Measurements from ENCODE around the gene EXOC4.

- TF ChIP-seq, protein P1, sequence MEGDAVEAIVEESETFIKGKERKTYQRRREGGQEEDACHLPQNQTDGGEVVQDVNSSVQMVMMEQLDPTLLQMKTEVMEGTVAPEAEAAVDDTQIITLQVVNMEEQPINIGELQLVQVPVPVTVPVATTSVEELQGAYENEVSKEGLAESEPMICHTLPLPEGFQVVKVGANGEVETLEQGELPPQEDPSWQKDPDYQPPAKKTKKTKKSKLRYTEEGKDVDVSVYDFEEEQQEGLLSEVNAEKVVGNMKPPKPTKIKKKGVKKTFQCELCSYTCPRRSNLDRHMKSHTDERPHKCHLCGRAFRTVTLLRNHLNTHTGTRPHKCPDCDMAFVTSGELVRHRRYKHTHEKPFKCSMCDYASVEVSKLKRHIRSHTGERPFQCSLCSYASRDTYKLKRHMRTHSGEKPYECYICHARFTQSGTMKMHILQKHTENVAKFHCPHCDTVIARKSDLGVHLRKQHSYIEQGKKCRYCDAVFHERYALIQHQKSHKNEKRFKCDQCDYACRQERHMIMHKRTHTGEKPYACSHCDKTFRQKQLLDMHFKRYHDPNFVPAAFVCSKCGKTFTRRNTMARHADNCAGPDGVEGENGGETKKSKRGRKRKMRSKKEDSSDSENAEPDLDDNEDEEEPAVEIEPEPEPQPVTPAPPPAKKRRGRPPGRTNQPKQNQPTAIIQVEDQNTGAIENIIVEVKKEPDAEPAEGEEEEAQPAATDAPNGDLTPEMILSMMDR (IDR thresholded peaks at IDR 0.05): no peak
- TF ChIP-seq POLR2A (IDR thresholded peaks at IDR 0.05) (no peak), POLR2AphosphoS5 (IDR thresholded peaks at IDR 0.05) (no peak)
These were observed 251.9 kb downstream of the EXOC4 start for GRCh38 chr7:133504825-133505224.
